HG03060 (cell line): ENCODE measurements around the gene TK1.
"Not testable (repeated sequence)": the region's sequence is repeated elsewhere in the genome, so short reads cannot be mapped to it uniquely, and the experiment has no call there.

Experiments used
- ATAC-seq: cut with Tn5 transposase; IDR thresholded peaks from one replicate; pipeline ENCODE4 v1.9.1; 2021; ENCODE audit warnings: low read depth, moderate number of reproducible peaks; ENCODE audit not compliant: unreplicated experiment

TK1 gene

GRCh38 chr17:78154903-78155811 is 31.7 kb downstream of the TK1 start:
- ATAC-seq: peak; percentile 33

GRCh38 chr17:78151514-78152008 is 35.3 kb downstream of the TK1 start:
- ATAC-seq: no peak

GRCh38 chr17:78148286-78149016 is 38.4 kb downstream of the TK1 start:
- ATAC-seq: no peak

GRCh38 chr17:78147315-78147998 is 39.4 kb downstream of the TK1 start:
- peak; percentile 54 for ATAC-seq

GRCh38 chr17:78146881-78147280 is 40.0 kb downstream of the TK1 start:
- no peak for ATAC-seq

- no peak for ATAC-seq
Observed at GRCh38 chr17:78146471-78146869, 40.4 kb downstream of the TK1 start.

- no peak for ATAC-seq
Observed at GRCh38 chr17:78144736-78145641, 41.9 kb downstream of the TK1 start.

- no peak for ATAC-seq
Observed at GRCh38 chr17:78144147-78144719, 42.6 kb downstream of the TK1 start.

- no peak for ATAC-seq
Observed at GRCh38 chr17:78143214-78144146, 43.4 kb downstream of the TK1 start.

GRCh38 chr17:78142119-78142861 is 44.6 kb downstream of the TK1 start:
- no peak for ATAC-seq

- no peak for ATAC-seq
Observed at GRCh38 chr17:78141437-78142118, 45.3 kb downstream of the TK1 start.

- peak; percentile 50 for ATAC-seq
Observed at GRCh38 chr17:78140169-78141051, 46.4 kb downstream of the TK1 start.

- not testable (repeated sequence) for ATAC-seq
Observed at GRCh38 chr17:78139861-78140168, 47.0 kb downstream of the TK1 start.

- ATAC-seq: no peak
Observed at GRCh38 chr17:78138204-78139060, 48.4 kb downstream of the TK1 start.

GRCh38 chr17:78137392-78138203 is 49.3 kb downstream of the TK1 start:
- no peak for ATAC-seq
